GM18499 (cell line): ENCODE data around the gene SIRT4.

ENCODE experiments used
- ATAC-seq: cut with Tn5 transposase; IDR thresholded peaks from one replicate; pipeline ENCODE4 v1.9.1; 2021; ENCODE audit warnings: moderate number of reproducible peaks; ENCODE audit not compliant: insufficient read depth, unreplicated experiment

SIRT4 gene

DNA sequence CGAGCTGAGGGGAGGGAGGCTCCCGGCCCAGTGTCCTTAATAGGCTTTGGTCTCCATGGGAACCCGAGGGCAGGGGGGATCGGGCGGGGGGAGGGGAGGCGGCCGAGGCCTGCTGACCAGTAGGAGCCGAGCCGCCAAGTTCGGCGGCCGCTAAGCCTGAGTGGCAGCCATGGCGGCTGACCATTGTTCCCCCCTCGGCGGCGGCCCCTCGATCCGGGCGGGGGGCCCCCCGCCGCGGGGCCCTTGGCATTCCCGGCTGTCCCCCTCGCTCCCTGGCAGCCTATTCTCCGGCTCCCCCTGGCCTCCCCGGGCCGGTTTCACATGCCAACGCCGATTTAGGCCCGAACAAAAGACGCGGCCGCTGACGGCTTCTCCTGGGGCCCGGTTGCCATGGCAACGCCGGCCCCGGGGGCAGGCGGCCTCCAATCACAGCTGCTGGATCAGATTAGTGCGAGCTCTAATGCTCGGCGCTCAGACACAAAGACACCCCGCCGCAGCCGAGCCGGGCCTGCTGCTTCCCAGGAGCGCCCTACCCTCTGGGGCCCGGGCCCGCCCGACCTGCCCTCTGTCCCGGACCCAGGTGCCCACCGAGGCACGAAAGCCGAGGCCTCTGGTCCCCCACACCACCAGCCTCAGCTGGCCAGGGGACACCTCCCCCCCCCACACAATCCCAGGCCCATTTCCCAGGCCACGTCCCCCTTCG is 59.5 kb downstream of the SIRT4 start:
- no peak for ATAC-seq
